GM18867 (cell line): ENCODE data around the gene JAML.
"Not testable (repeated sequence)": the region's sequence is repeated elsewhere in the genome, so short reads cannot be mapped to it uniquely, and the experiment has no call there.

ENCODE experiments used
- ATAC-seq: cut with Tn5 transposase; IDR thresholded peaks from one replicate; pipeline ENCODE4 v1.9.1; 2021; ENCODE audit warnings: mild to moderate bottlenecking, moderate library complexity; ENCODE audit not compliant: unreplicated experiment

The JAML gene

GRCh38 chr11:118199135-118199534, 25.7 kb downstream of the JAML start:
- no peak for ATAC-seq

- no peak for ATAC-seq
These were observed 26.4 kb downstream of the JAML start for GRCh38 chr11:118198370-118198769.

- no peak for ATAC-seq
These were observed 29.8 kb downstream of the JAML start for GRCh38 chr11:118194835-118195627.

- no peak for ATAC-seq
These were observed 30.8 kb downstream of the JAML start for GRCh38 chr11:118193910-118194566.

- ATAC-seq = not testable (repeated sequence)
These were observed 32.0 kb downstream of the JAML start for GRCh38 chr11:118192817-118193216.

GRCh38 chr11:118190942-118191506, 33.8 kb downstream of the JAML start:
- ATAC-seq = not testable (repeated sequence)

GRCh38 chr11:118186346-118187107, 38.3 kb downstream of the JAML start:
- no peak for ATAC-seq

- ATAC-seq = no peak
These were observed 39.8 kb downstream of the JAML start for GRCh38 chr11:118184784-118185579.

- ATAC-seq = not testable (repeated sequence)
These were observed 41.1 kb downstream of the JAML start for GRCh38 chr11:118183691-118184090.

- ATAC-seq = no peak
These were observed 44.5 kb downstream of the JAML start for GRCh38 chr11:118180300-118180703.

- ATAC-seq = no peak
These were observed 48.1 kb downstream of the JAML start for GRCh38 chr11:118176778-118177134.

GRCh38 chr11:118175993-118176777, 48.6 kb downstream of the JAML start, which contains the start of gene SCN2B:
Gene SCN2B, minus strand, starts transcription at chr11:118176639. Its CDS starts 208 bp downstream, at chr11:118176431.
- no peak for ATAC-seq

- no peak for ATAC-seq
These were observed 49.5 kb downstream of the JAML start for GRCh38 chr11:118175031-118175992.

- no peak for ATAC-seq
These were observed 50.7 kb downstream of the JAML start for GRCh38 chr11:118174006-118174567.

- no peak for ATAC-seq
These were observed 52.5 kb downstream of the JAML start for GRCh38 chr11:118172356-118172755.

GRCh38 chr11:118171269-118172062, 53.3 kb downstream of the JAML start:
- peak; percentile 42 for ATAC-seq

- no peak for ATAC-seq
These were observed 53.9 kb downstream of the JAML start for GRCh38 chr11:118170882-118171268.
